GM12878 (cell line): Measurements from ENCODE around the gene PLEKHJ1. TPM values are rescaled to one million over a fixed set of nuclear protein-coding genes. Genes with fewer than 3 reads are reported as not detected.

Experiments used
- ATAC-seq: fragments of 200-7000 bp; cut with Tn5 transposase; 3 replicates; pipeline ENCODE4 v1.9.1; 2020; ENCODE audit warnings: mild to moderate bottlenecking, moderate library complexity
- BruUV-seq: library from RNA; stranded (reverse); fragments of 400-500 nt; replicated peaks from 2 replicates; lab custom pipeline; 2021; lab: Mats Ljungman, UMichigan
- CTCF ChIA-PET: fragments of 300-600 bp; sonication (Branson Sonifier 250); formaldehyde crosslinking; extraction: SDS; loops from one replicate; lab custom pipeline; 2021; ENCODE audit warnings: inconsistent platforms; lab: Yijun Ruan, JAX
- POLR2A ChIA-PET: fragments of 350-600 bp; formaldehyde crosslinking; extraction: SDS; loops from one replicate; lab custom pipeline; 2021; ENCODE audit warnings: inconsistent platforms; lab: Charles Lee
- RAD21 ChIA-PET: fragments of 300-600 bp; sonication (Branson Sonifier 250); formaldehyde crosslinking; loops from one replicate; lab custom pipeline; 2023; ENCODE audit warnings: antibody characterized with exemption; ENCODE audit not compliant: unreplicated experiment; lab: Charles Lee
- SMC1A ChIA-PET: fragments of 300-600 bp; sonication (Branson Sonifier 250); formaldehyde crosslinking; loops from one replicate; lab custom pipeline; 2023; ENCODE audit not compliant: unreplicated experiment, uncharacterized antibody; lab: Charles Lee
- DNase-seq: peaks from one replicate; pipeline ENCODE4 v3.0.0-alpha.2; 2011; ENCODE audit warnings: low read depth, low spot score
- FAIRE-seq: peaks from 3 replicates; lab custom pipeline; 2011; peaks lifted over from hg19 to GRCh38; lab: Jason Lieb, UNC
- H2AFZ ChIP-seq: 2 replicates; pipeline ENCODE4 v1.6.0; 2011; ENCODE audit warnings: low read depth, low read length, control low read depth; ENCODE audit not compliant: control insufficient read depth
- H3K27ac ChIP-seq: 2 replicates; pipeline ENCODE4 v1.5.1; 2011; ENCODE audit warnings: control low read depth; ENCODE audit not compliant: control insufficient read depth, insufficient read depth
- H3K27me3 ChIP-seq, 2 experiments: replicated peaks in 1 of 2; 2 replicates each; pipeline versions ENCODE4 v1.6.0 to v1.6.1; 2011; ENCODE audit warnings: low read length in 1 of 2; ENCODE audit not compliant: control insufficient read depth in 2 of 2, insufficient read depth in 2 of 2
- H3K36me3 ChIP-seq, 2 experiments: 2 replicates each; pipeline ENCODE4 v1.5.1; 2011; ENCODE audit warnings: low read length in 1 of 2; ENCODE audit not compliant: control insufficient read depth in 2 of 2, insufficient read depth in 2 of 2
- H3K4me1 ChIP-seq: 2 replicates; pipeline ENCODE4 v1.6.1; 2011; ENCODE audit warnings: mild to moderate bottlenecking, low read length, moderate library complexity, mixed read lengths; ENCODE audit not compliant: control insufficient read depth, insufficient read depth
- H3K4me2 ChIP-seq: 2 replicates; pipeline ENCODE4 v1.6.0; 2011; ENCODE audit warnings: control low read depth; ENCODE audit not compliant: control insufficient read depth, insufficient read depth
- H3K4me3 ChIP-seq: fragments of 200-600 bp; sonication (generic); 2 replicates; pipeline ENCODE4 v1.5.1; 2016
- H3K79me2 ChIP-seq: 2 replicates; pipeline ENCODE4 v1.6.0; 2011; ENCODE audit warnings: low read length; ENCODE audit not compliant: control insufficient read depth, insufficient read depth
- H3K9ac ChIP-seq: 2 replicates; pipeline ENCODE4 v1.8.0; 2011; ENCODE audit warnings: low read length, control low read depth, mixed read lengths; ENCODE audit not compliant: control insufficient read depth, insufficient read depth
- H3K9me3 ChIP-seq: replicated peaks from 3 replicates; pipeline ENCODE4 v1.5.1; 2011; ENCODE audit warnings: mild to moderate bottlenecking, low read length; ENCODE audit not compliant: control insufficient read depth, insufficient read depth
- H4K20me1 ChIP-seq: 2 replicates; pipeline ENCODE4 v1.6.0; 2011; ENCODE audit not compliant: control insufficient read depth, insufficient read depth
- ATF7 ChIP-seq: fragments of 450-650 bp; IDR thresholded peaks from 2 replicates; pipeline ENCODE4 v1.6.1; 2016; ENCODE audit warnings: low read depth, mild to moderate bottlenecking
- BACH1 ChIP-seq: fragments of 450-650 bp; IDR thresholded peaks from 2 replicates; pipeline ENCODE4 v1.6.1; 2017; ENCODE audit warnings: mild to moderate bottlenecking, borderline replicate concordance
- NR2C1 ChIP-seq: fragments of 450-650 bp; IDR thresholded peaks from 2 replicates; pipeline ENCODE4 v1.6.1; 2017; ENCODE audit warnings: antibody characterized with exemption, mild to moderate bottlenecking, moderate library complexity
- NR2F1 ChIP-seq: fragments of 450-650 bp; conservative IDR thresholded peaks from 2 replicates; pipeline ENCODE4 v1.6.1; 2017; ENCODE audit warnings: mild to moderate bottlenecking
- POLR2A ChIP-seq: IDR thresholded peaks from 2 replicates; pipeline ENCODE4 v1.6.1; 2011; ENCODE audit warnings: low read depth, mild to moderate bottlenecking, low read length
- POLR2AphosphoS2 ChIP-seq: IDR thresholded peaks from 2 replicates; pipeline ENCODE4 v1.6.1; 2011; ENCODE audit warnings: low read depth, mild to moderate bottlenecking, low read length, improper control_type of control experiment, moderate library complexity
- POLR2AphosphoS5 ChIP-seq: IDR thresholded peaks from 2 replicates; pipeline ENCODE4 v1.6.1; 2011; ENCODE audit warnings: mild to moderate bottlenecking, low read length, inconsistent platforms
- RAD21 ChIP-seq: IDR thresholded peaks from 2 replicates; pipeline ENCODE4 v1.6.1; 2011; ENCODE audit warnings: mild to moderate bottlenecking, low read depth, low read length, moderate library complexity; ENCODE audit not compliant: insufficient read depth
- WGBS: methylation state at CpG from one replicate; pipeline ENCODE4 v1.1.6; 2016; ENCODE audit warnings: low lambda C conversion rate; ENCODE audit not compliant: insufficient replicate concordance, insufficient coverage; ENCODE audit errors: missing lambda C conversion rate; 5-methylcytosine and 5-hydroxymethylcytosine counted together
- in situ Hi-C: fragments of 300-500 bp; cut with MboI; formaldehyde crosslinking; loops from 9 replicates; pipeline ENCODE4 v1.14.3; 2018; ENCODE audit warnings: mixed read lengths
- intact Hi-C: fragments of 100-400 bp; cut with micrococcal nuclease; formaldehyde crosslinking; loops from one replicate; pipeline ENCODE4 v1.14.2; 2022; ENCODE audit not compliant: unreplicated experiment
- polyA plus RNA-seq, 11 experiments: library from polyadenylated mRNA; depleted of rRNA in 4 of 11; unstranded in 6 of 11; stranded (reverse) in 5 of 11; fragments of >200 nt; fragmentation: Nextera tagmentation in 4 of 11; fragmentation: Illumina TruSeq in 1 of 11; extraction: Ambion mirVana in 4 of 11; extraction: Trizol in 1 of 11; gene quantifications; 1 replicate in 1 of 11; 2 replicates in 10 of 11; pipeline versions ENCODE4 v1.2.1 to v1.2.3, GENCODE V29; 2011 to 2016; ENCODE audit warnings: inconsistent platforms in 2 of 11, missing spikeins in 2 of 11, low read depth in 1 of 11
- total RNA-seq, 4 experiments: library from RNA; depleted of rRNA in 3 of 4; stranded (reverse); fragments of >200 nt in 3 of 4; fragmentation: Illumina TruSeq in 1 of 4; extraction: Trizol in 1 of 4; gene quantifications; 2 replicates each; pipeline versions ENCODE4 v1.2.1 to v1.2.3, GENCODE V29; 2013 to 2021
- TF ChIP-seq, protein P1 (sequence below): fragments of 450-650 bp; IDR thresholded peaks from 2 replicates; pipeline ENCODE4 v1.6.1; 2017; ENCODE audit warnings: mild to moderate bottlenecking, moderate library complexity
- TF ChIP-seq, protein P2 (sequence below): IDR thresholded peaks from 2 replicates; pipeline ENCODE4 v1.6.1; 2011; ENCODE audit warnings: borderline replicate concordance, low read depth, mild to moderate bottlenecking, moderate library complexity, low read length; ENCODE audit not compliant: insufficient read depth, poor library complexity, severe bottlenecking

Gene PLEKHJ1
- total and polyA plus RNA-seq, 10 of the 15 experiments (the other 5 are each of a cell fraction or from before 2014, with no cell fraction given), result 1.3 to 133 (median 75.0) TPM

DNA sequence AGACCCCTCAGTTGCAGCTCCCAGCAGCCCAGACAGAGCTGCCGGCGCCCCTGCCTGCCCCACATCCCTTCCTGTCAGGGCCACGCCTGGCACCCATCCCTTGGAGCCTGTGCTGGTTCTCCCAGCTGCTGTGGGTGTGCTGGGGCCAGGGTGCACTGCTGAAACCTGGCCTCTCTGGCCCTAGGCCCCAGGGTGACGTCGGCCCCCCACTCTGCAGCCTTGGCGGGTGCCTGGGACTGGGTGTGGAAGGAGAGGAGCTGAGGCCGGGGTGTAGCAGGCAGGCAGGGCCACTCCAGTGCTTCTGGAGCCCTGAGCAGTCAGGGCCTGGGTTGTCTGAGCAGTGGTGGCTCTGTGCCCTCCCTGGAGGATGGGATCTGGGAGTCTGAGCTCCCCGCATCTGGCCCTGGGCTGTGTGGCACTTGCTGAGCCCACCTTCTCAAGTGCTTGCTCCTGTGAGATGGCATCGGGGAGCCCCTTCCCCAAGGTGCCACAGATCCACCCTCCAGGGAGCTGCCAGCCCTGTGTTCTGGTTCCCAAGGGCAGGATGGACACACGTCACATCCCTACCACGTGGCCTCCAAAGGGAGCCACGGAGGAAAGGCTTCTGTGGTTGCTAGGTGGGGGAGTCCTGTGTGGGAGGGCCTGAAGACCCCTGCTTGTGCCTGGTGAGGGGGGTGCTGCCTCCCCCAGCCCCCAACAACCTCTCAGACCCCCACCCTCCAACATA is 5.2 kb downstream of the PLEKHJ1 start:
- POLR2A ChIA-PET, result interaction anchor here (0.6 kb wide), 1 partner anchor 72 kb away, joined by 3 read pairs; no protein-coding TSS in a partner anchor
- H3K9ac ChIP-seq, result no peak overlapping the region
- peaks cover 30% of the 10 kb centered on the region for H3K79me2 ChIP-seq
- H3K4me3 ChIP-seq, result no peak overlapping the region
- SMC1A ChIA-PET, result no interaction called here
- no peaks in the 10 kb centered on the region for H3K27me3 ChIP-seq
- RAD21 ChIA-PET, result interaction anchor here (0.8 to 1.3 kb wide), 3 partner anchors 63 to 161 kb away, joined by 3 to 4 read pairs (median 3); no protein-coding TSS in a partner anchor
- no peaks in the 10 kb centered on the region for H4K20me1 ChIP-seq
- H3K4me1 ChIP-seq, result peaks cover 12% of the 10 kb centered on the region
- DNase-seq, result no peak
- TF ChIP-seq NR2F1 (no peak), BACH1 (peak; percentile 30; the same call in 1 of the 2 replicates), POLR2AphosphoS5 (peak; percentile 59; the same call in 1 of the 2 replicates), POLR2AphosphoS2 (peak; percentile 57; the same call in 1 of the 2 replicates), POLR2A (peak; percentile 74), RAD21 (no peak), NR2C1 (no peak), ATF7 (no peak)
- TF ChIP-seq, protein P1, sequence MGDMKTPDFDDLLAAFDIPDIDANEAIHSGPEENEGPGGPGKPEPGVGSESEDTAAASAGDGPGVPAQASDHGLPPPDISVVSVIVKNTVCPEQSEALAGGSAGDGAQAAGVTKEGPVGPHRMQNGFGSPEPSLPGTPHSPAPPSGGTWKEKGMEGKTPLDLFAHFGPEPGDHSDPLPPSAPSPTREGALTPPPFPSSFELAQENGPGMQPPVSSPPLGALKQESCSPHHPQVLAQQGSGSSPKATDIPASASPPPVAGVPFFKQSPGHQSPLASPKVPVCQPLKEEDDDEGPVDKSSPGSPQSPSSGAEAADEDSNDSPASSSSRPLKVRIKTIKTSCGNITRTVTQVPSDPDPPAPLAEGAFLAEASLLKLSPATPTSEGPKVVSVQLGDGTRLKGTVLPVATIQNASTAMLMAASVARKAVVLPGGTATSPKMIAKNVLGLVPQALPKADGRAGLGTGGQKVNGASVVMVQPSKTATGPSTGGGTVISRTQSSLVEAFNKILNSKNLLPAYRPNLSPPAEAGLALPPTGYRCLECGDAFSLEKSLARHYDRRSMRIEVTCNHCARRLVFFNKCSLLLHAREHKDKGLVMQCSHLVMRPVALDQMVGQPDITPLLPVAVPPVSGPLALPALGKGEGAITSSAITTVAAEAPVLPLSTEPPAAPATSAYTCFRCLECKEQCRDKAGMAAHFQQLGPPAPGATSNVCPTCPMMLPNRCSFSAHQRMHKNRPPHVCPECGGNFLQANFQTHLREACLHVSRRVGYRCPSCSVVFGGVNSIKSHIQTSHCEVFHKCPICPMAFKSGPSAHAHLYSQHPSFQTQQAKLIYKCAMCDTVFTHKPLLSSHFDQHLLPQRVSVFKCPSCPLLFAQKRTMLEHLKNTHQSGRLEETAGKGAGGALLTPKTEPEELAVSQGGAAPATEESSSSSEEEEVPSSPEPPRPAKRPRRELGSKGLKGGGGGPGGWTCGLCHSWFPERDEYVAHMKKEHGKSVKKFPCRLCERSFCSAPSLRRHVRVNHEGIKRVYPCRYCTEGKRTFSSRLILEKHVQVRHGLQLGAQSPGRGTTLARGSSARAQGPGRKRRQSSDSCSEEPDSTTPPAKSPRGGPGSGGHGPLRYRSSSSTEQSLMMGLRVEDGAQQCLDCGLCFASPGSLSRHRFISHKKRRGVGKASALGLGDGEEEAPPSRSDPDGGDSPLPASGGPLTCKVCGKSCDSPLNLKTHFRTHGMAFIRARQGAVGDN, result no peak
- TF ChIP-seq, protein P2, sequence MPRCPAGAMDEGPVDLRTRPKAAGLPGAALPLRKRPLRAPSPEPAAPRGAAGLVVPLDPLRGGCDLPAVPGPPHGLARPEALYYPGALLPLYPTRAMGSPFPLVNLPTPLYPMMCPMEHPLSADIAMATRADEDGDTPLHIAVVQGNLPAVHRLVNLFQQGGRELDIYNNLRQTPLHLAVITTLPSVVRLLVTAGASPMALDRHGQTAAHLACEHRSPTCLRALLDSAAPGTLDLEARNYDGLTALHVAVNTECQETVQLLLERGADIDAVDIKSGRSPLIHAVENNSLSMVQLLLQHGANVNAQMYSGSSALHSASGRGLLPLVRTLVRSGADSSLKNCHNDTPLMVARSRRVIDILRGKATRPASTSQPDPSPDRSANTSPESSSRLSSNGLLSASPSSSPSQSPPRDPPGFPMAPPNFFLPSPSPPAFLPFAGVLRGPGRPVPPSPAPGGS, result peak; percentile 25
- H3K9me3 ChIP-seq, result no peaks in the 10 kb centered on the region
- FAIRE-seq, result no peak
- H2AFZ ChIP-seq, result no peak overlapping the region
- no TSS peak for BruUV-seq
- CTCF ChIA-PET, result interaction anchor here (0.7 kb wide), 1 partner anchor 77 kb away, joined by 4 read pairs; no protein-coding TSS in a partner anchor
- 93% methylated on average over 11 of the region's 12 CpGs for WGBS
- peaks cover 0 to 36% of the 10 kb centered on the region in 2 experiments; a peak in 3 of 4 replicates for H3K36me3 ChIP-seq
- intact Hi-C loops, result loop anchor here (10.0 kb wide), 1 partner anchor 136 kb away; the partner anchor contains the start of genes IZUMO4 and MOB3A
- in situ Hi-C loops, result loop anchor here (5.0 kb wide), 1 partner anchor 86 kb away; no protein-coding TSS in a partner anchor
- no peak overlapping the region for H3K27ac ChIP-seq
- no peak for ATAC-seq
- no peak overlapping the region for H3K4me2 ChIP-seq
